ENCODE results near the gene RS1.

RS1 gene

DNA sequence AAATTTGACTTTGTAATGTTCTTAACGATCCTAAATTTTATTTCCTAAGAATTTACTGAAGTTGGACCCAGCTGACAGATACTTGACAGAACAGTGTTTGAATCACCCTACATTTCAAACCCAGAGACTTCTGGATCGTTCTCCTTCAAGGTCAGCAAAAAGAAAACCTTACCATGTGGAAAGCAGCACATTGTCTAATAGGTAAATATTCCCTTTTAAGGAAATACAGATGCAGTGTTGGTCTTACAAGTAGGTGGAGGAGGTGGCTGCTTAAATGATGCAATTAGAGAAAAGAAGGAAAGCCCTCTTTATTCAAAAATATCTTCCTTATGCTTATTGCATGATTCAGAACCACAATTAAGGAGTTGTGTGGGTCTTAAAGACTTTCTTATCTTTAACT, 73.5 kb downstream of the RS1 start:
- DNase-seq (ENCODE audit: low read depth): no peak

DNA sequence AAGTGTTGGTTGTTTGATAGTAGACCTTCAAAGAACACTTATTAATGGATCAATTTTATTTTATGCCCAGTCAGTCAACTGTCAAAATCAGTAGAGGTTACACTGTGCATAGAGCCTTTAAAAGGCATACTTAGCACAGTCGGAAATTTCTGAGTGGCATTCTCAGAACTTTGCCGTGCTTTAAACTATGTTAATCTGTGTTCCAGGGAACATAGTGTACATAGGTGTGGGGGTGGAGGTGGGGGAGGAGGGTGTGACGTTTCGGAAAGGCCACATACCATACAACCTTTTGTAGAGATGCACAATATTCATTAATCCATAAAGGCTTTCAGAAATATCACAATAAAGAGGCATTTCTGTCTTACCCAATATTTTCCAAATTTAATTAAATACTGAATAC, 75.8 kb downstream of the RS1 start:
- no peak for DNase-seq (ENCODE audit: low read depth)

DNA sequence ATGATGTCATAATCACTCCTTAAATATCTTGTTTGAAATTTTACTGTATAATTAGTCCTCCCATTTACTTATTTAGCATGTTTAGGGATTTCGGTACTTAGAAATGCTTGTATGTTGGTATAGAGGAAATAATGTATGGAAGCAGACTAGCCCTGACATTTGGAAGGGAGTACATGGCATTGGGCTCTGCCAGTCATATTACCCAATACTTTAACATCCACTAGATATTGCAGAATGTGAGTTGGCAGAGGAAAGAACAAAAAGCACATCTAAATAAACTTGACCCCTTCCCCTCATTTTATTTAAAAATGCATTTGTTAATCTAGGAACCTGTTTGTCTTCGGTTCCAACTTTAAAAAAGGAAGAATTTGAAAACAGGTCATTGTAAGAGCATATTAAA, 77.8 kb downstream of the RS1 start:
- no peak for DNase-seq (ENCODE audit: low read depth)

DNA sequence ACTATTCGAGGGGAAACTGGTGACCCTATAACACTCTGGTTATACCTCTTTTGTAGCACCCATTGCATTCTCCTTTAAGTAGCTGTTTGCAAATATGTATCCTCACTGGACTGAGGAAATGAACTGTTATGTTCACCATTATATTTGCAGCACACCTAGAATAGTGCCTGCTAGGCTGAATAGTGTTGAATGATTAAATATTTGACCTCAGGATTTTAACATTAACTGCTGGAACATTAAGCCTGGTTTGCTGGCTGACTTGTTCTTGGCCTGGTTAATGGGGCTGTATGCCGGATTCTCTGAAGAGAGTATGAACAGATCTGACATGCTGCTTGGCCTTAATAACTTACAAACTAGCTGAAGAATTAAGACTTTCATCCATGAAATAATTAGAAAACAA, 80.1 kb downstream of the RS1 start:
- no peak for DNase-seq (ENCODE audit: low read depth)
